GM12873 (cell line): ENCODE data around the gene GNAQ.

ENCODE experiments used
- CTCF ChIP-seq: IDR thresholded peaks from 2 replicates; pipeline ENCODE4 v1.5.1; 2012; ENCODE audit warnings: low read depth, mild to moderate bottlenecking, moderate library complexity, low read length, control low read depth; ENCODE audit not compliant: insufficient read depth; ENCODE audit errors: missing control alignments

GNAQ gene

GRCh38 chr9:78041971-78042370, 10.4 kb upstream of the GNAQ start:
- TF ChIP-seq CTCF: no peak

GRCh38 chr9:78040726-78041125, 9.1 kb upstream of the GNAQ start:
- no peak for TF ChIP-seq CTCF

- TF ChIP-seq CTCF: no peak
These were observed 7.1 kb upstream of the GNAQ start for GRCh38 chr9:78038620-78039300.

- peak; percentile 79 for TF ChIP-seq CTCF
These were observed 3.9 kb upstream of the GNAQ start for GRCh38 chr9:78035383-78035993.

- no peak for TF ChIP-seq CTCF
These were observed 2.3 kb upstream of the GNAQ start for GRCh38 chr9:78033870-78034269.

- TF ChIP-seq CTCF: no peak
These were observed 1.3 kb upstream of the GNAQ start for GRCh38 chr9:78032730-78033457.
